H9 (cell line): ENCODE results near the gene PLA2G4E. TPM values are rescaled to one million over a fixed set of nuclear protein-coding genes. Genes with fewer than 3 reads are reported as not detected.

Source experiments
- DNase-seq: peaks from one replicate; pipeline ENCODE4 v3.0.0-alpha.2; 2017
- H2AFZ ChIP-seq: one replicate; pipeline ENCODE4 v1.6.1; 2013; ENCODE audit warnings: mild to moderate bottlenecking, low read length, control low read depth, moderate library complexity
- H2AK5ac ChIP-seq: 2 replicates; pipeline ENCODE4 v1.6.1; 2013; ENCODE audit warnings: low read length, control low read depth, mixed read lengths; ENCODE audit not compliant: insufficient read length
- H2BK120ac ChIP-seq: one replicate; pipeline ENCODE4 v1.6.1; 2013; ENCODE audit warnings: low read depth, mild to moderate bottlenecking, low read length, control low read depth, inconsistent platforms; ENCODE audit not compliant: poor library complexity, severe bottlenecking
- H2BK12ac ChIP-seq: 2 replicates; pipeline ENCODE4 v1.6.1; 2013; ENCODE audit warnings: low read length, control low read depth, mixed read lengths, low read depth; ENCODE audit not compliant: insufficient read length
- H2BK15ac ChIP-seq: 2 replicates; pipeline ENCODE4 v1.6.1; 2013; ENCODE audit warnings: low read depth, low read length, control low read depth
- H2BK20ac ChIP-seq: one replicate; pipeline ENCODE4 v1.6.1; 2013; ENCODE audit warnings: low read depth, mild to moderate bottlenecking, low read length, control low read depth, inconsistent platforms; ENCODE audit not compliant: poor library complexity, severe bottlenecking
- H2BK5ac ChIP-seq: 2 replicates; pipeline ENCODE4 v1.6.1; 2013; ENCODE audit warnings: low read length, control low read depth, mixed read lengths; ENCODE audit not compliant: insufficient read length
- H3K14ac ChIP-seq: 2 replicates; pipeline ENCODE4 v1.6.1; 2013; ENCODE audit warnings: low read length, control low read depth; ENCODE audit not compliant: insufficient read depth
- H3K18ac ChIP-seq: 2 replicates; pipeline ENCODE4 v1.6.1; 2013; ENCODE audit warnings: low read depth, mild to moderate bottlenecking, mixed read lengths, low read length, control low read depth; ENCODE audit not compliant: insufficient read length
- H3K23ac ChIP-seq: 2 replicates; pipeline ENCODE4 v1.6.1; 2013; ENCODE audit warnings: low read length, control low read depth, mixed read lengths, low read depth; ENCODE audit not compliant: insufficient read length
- H3K23me2 ChIP-seq: 2 replicates; pipeline ENCODE4 v1.6.1; 2013; ENCODE audit warnings: low read depth, mild to moderate bottlenecking, mixed read lengths, low read length, control low read depth; ENCODE audit not compliant: insufficient read length, poor library complexity, severe bottlenecking
- H3K27ac ChIP-seq: 2 replicates; pipeline ENCODE4 v1.5.1; 2013; ENCODE audit warnings: low read length, control low read depth, mixed read lengths, low read depth; ENCODE audit not compliant: insufficient read length
- H3K27me3 ChIP-seq: 2 replicates; pipeline ENCODE4 v1.6.1; 2013; ENCODE audit warnings: low read length, control low read depth, inconsistent platforms; ENCODE audit not compliant: insufficient read depth
- H3K4ac ChIP-seq: 2 replicates; pipeline ENCODE4 v1.6.1; 2013; ENCODE audit warnings: low read depth, mild to moderate bottlenecking, control low read depth, inconsistent platforms, low read length, moderate library complexity
- H3K4me1 ChIP-seq: 2 replicates; pipeline ENCODE4 v1.6.1; 2013; ENCODE audit warnings: low read length, control low read depth, inconsistent platforms; ENCODE audit not compliant: insufficient read depth
- H3K4me2 ChIP-seq: 2 replicates; pipeline ENCODE4 v1.6.1; 2013; ENCODE audit warnings: low read length, control low read depth, mixed read lengths; ENCODE audit not compliant: insufficient read length, insufficient read depth
- H3K56ac ChIP-seq: 2 replicates; pipeline ENCODE4 v1.6.1; 2013; ENCODE audit warnings: low read depth, mild to moderate bottlenecking, mixed read lengths, low read length, control low read depth; ENCODE audit not compliant: insufficient read length
- H3K79me1 ChIP-seq: 2 replicates; pipeline ENCODE4 v1.6.1; 2013; ENCODE audit warnings: low read depth, mild to moderate bottlenecking, moderate library complexity, low read length, control low read depth, inconsistent platforms; ENCODE audit not compliant: insufficient read depth, poor library complexity, severe bottlenecking
- H3K79me2 ChIP-seq: 2 replicates; pipeline ENCODE4 v1.6.1; 2013; ENCODE audit warnings: low read length, control low read depth, inconsistent platforms; ENCODE audit not compliant: insufficient read depth
- H3K9ac ChIP-seq: 2 replicates; pipeline ENCODE4 v1.6.1; 2013; ENCODE audit warnings: low read length, control low read depth, mixed read lengths; ENCODE audit not compliant: insufficient read length; ENCODE audit errors: extremely low read depth
- H3K9me3 ChIP-seq: one replicate; pipeline ENCODE4 v1.6.1; 2013; ENCODE audit warnings: low read depth, low read length, inconsistent platforms; ENCODE audit not compliant: control insufficient read depth
- H3T11ph ChIP-seq: one replicate; pipeline ENCODE4 v1.6.1; 2013; ENCODE audit warnings: mild to moderate bottlenecking, low read length, control low read depth, inconsistent platforms
- H4K20me1 ChIP-seq: one replicate; pipeline ENCODE4 v1.6.1; 2013; ENCODE audit not compliant: control insufficient read depth, insufficient read length, insufficient read depth
- H4K5ac ChIP-seq: 2 replicates; pipeline ENCODE4 v1.6.1; 2013; ENCODE audit warnings: low read depth, mild to moderate bottlenecking, mixed read lengths, low read length, control low read depth; ENCODE audit not compliant: insufficient read length
- H4K8ac ChIP-seq: replicated peaks from 2 replicates; pipeline ENCODE4 v1.6.1; 2013; ENCODE audit warnings: low read length, control low read depth, mixed read lengths, low read depth; ENCODE audit not compliant: insufficient read length
- H4K91ac ChIP-seq: 2 replicates; pipeline ENCODE4 v1.6.1; 2013; ENCODE audit warnings: low read depth, mild to moderate bottlenecking, moderate library complexity, mixed read lengths, low read length, control low read depth; ENCODE audit not compliant: insufficient read length
- H3K27ac Mint-ChIP-seq, 3 experiments: 2 replicates in 2 of 3; 3 replicates in 1 of 3; pipeline ENCODE4 v1.8.0; 2020 to 2021; ENCODE audit warnings: mixed read lengths in 3 of 3, mild to moderate bottlenecking in 1 of 3, moderate library complexity in 1 of 3
- H3K27me3 Mint-ChIP-seq: 2 replicates; pipeline ENCODE4 v1.8.0; 2021; ENCODE audit warnings: low read depth, mild to moderate bottlenecking, moderate library complexity, mixed read lengths
- H3K36me3 Mint-ChIP-seq, 3 experiments: 2 replicates in 2 of 3; 3 replicates in 1 of 3; pipeline ENCODE4 v1.8.0; 2020 to 2021; ENCODE audit warnings: low read depth in 3 of 3, mixed read lengths in 3 of 3; ENCODE audit not compliant: insufficient read depth in 1 of 3
- H3K4me1 Mint-ChIP-seq, 2 experiments: 2 replicates each; pipeline ENCODE4 v1.8.0; 2020; ENCODE audit warnings: mixed read lengths in 2 of 2
- H3K4me3 Mint-ChIP-seq, 2 experiments: 2 replicates in 1 of 2; 3 replicates in 1 of 2; pipeline ENCODE4 v1.8.0; 2020 to 2021; ENCODE audit warnings: mild to moderate bottlenecking in 2 of 2, mixed read lengths in 2 of 2, moderate library complexity in 1 of 2
- H3K9me3 Mint-ChIP-seq, 2 experiments: 2 replicates in 1 of 2; 3 replicates in 1 of 2; pipeline ENCODE4 v1.8.0; 2020; ENCODE audit warnings: mild to moderate bottlenecking in 2 of 2, mixed read lengths in 2 of 2, moderate library complexity in 1 of 2
- CTCF ChIP-seq: fragments of 200-600 bp; sonication (generic); conservative IDR thresholded peaks from 3 replicates; pipeline ENCODE4 v1.8.0; 2021; ENCODE audit warnings: antibody characterized with exemption, mild to moderate bottlenecking
- WGBS: extraction: QIAGEN DNeasy Blood & Tissue Kit; methylation state at CpG from one replicate; pipeline ENCODE4 v1.1.7; 2013; ENCODE audit warnings: missing lambda C conversion rate, low lambda C conversion rate, mixed read lengths; ENCODE audit not compliant: insufficient read length; ENCODE audit errors: extremely low coverage; 5-methylcytosine and 5-hydroxymethylcytosine counted together
- long read RNA-seq: library from polyadenylated mRNA; unstranded; transcript quantifications from one replicate; pipeline ENCODE4 v2.0.0, GENCODE V29; 2020
- total RNA-seq: library from RNA; stranded (reverse); gene quantifications from 2 replicates; pipeline ENCODE4 v1.2.1, GENCODE V29; 2021

PLA2G4E gene
- total RNA-seq = not detected in 2 replicates
- long read RNA-seq, partial matches to known transcripts = 0 of 1 reads
- long read RNA-seq, other reads (novel, unspliced or antisense) = 1 of 1 reads

GRCh38 chr15:42020713-42021273 is at the start of gene PLA2G4E:
TSS of gene PLA2G4E (minus strand) at chr15:42021042. CDS start at chr15:42021030, 12 bp downstream.
- Histone ChIP-seq H3K23me2 (no peaks in the 10 kb centered on the region), H4K91ac (no peak within 1 kb of the TSS), H4K20me1 (no peaks in the 10 kb centered on the region), H3T11ph (no peak within 1 kb of the TSS), H2BK15ac (no peak within 1 kb of the TSS), H3K79me1 (no peaks in the 10 kb centered on the region), H2AK5ac (no peak within 1 kb of the TSS), H3K4ac (no peak within 1 kb of the TSS), H2BK12ac (no peak within 1 kb of the TSS), H2BK5ac (no peak within 1 kb of the TSS), H2BK120ac (no peak within 1 kb of the TSS), H2BK20ac (no peak within 1 kb of the TSS), H4K8ac (no peak within 1 kb of the TSS), H3K27ac (no peak within 1 kb of the TSS), H3K18ac (no peak within 1 kb of the TSS), H3K9me3 (peaks cover 26% of the 10 kb centered on the region), H3K4me2 (no peak within 1 kb of the TSS), H3K9ac (no peak within 1 kb of the TSS), H3K14ac (no peak within 1 kb of the TSS; the same call in 1 of the 2 replicates), H3K27me3 (no peaks in the 10 kb centered on the region), H3K56ac (no peak within 1 kb of the TSS), H3K4me1 (no peaks in the 10 kb centered on the region), H3K79me2 (no peaks in the 10 kb centered on the region), H3K23ac (no peak within 1 kb of the TSS), H2AFZ (no peak within 1 kb of the TSS), H4K5ac (no peak within 1 kb of the TSS)
- WGBS = no CpG with 5 or more reads among the region's 5 CpGs
- H3K27ac Mint-ChIP-seq = no peak within 1 kb of the TSS; a peak in 1 of 7 replicates
- no peak for TF ChIP-seq CTCF
- no peak for DNase-seq
- H3K4me1 Mint-ChIP-seq = no peaks in the 10 kb centered on the region
- peaks cover 13% of the 10 kb centered on the region for H3K27me3 Mint-ChIP-seq
- peaks cover 15 to 26% (median 16%) of the 10 kb centered on the region in 3 experiments for H3K36me3 Mint-ChIP-seq
- peaks cover 45 to 48% of the 10 kb centered on the region in 2 experiments for H3K9me3 Mint-ChIP-seq
- no peak within 1 kb of the TSS for H3K4me3 Mint-ChIP-seq
